ENCODE data around the gene GLOD4.

Gene GLOD4

DNA sequence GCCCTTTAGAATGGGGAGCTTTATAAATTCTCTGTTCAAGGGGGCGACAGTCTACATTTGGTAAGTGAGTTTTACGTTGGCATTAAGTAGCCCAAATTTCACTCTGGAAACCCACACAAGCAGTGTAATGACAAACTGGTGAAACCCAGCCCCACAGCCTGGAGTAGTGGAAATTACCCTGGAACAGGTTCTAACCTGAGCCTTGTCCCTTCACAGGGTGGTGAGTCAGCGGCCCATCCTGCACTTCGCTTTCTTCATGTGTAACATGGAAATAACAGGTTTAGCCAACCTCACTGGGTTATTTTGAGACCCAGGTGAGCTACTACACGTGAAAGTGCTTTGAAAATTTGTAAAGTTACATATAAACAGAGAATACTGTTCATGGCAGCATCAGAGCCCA lies 53.2 kb downstream of the GLOD4 start:
- TF ChIP-seq POLR2AphosphoS5 (IDR thresholded peaks at IDR 0.05; ENCODE audit: low read depth, low read length) (no peak), SIN3A (IDR thresholded peaks at IDR 0.05; ENCODE audit: borderline replicate concordance, insufficient read depth, low read length) (no peak), FOXP2 (optimal IDR thresholded peaks at IDR 0.05; ENCODE audit: borderline replicate concordance, extremely low read depth, extremely low read length, insufficient read depth) (no peak), TAF1 (IDR thresholded peaks at IDR 0.05; ENCODE audit: borderline replicate concordance, insufficient read depth, low read length) (no peak)
- TF ChIP-seq, protein P1, sequence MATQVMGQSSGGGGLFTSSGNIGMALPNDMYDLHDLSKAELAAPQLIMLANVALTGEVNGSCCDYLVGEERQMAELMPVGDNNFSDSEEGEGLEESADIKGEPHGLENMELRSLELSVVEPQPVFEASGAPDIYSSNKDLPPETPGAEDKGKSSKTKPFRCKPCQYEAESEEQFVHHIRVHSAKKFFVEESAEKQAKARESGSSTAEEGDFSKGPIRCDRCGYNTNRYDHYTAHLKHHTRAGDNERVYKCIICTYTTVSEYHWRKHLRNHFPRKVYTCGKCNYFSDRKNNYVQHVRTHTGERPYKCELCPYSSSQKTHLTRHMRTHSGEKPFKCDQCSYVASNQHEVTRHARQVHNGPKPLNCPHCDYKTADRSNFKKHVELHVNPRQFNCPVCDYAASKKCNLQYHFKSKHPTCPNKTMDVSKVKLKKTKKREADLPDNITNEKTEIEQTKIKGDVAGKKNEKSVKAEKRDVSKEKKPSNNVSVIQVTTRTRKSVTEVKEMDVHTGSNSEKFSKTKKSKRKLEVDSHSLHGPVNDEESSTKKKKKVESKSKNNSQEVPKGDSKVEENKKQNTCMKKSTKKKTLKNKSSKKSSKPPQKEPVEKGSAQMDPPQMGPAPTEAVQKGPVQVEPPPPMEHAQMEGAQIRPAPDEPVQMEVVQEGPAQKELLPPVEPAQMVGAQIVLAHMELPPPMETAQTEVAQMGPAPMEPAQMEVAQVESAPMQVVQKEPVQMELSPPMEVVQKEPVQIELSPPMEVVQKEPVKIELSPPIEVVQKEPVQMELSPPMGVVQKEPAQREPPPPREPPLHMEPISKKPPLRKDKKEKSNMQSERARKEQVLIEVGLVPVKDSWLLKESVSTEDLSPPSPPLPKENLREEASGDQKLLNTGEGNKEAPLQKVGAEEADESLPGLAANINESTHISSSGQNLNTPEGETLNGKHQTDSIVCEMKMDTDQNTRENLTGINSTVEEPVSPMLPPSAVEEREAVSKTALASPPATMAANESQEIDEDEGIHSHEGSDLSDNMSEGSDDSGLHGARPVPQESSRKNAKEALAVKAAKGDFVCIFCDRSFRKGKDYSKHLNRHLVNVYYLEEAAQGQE (IDR thresholded peaks at IDR 0.05; ENCODE audit: insufficient read depth in 1 of 2, low read depth in 2 of 2, low read length in 2 of 2): no peak

DNA sequence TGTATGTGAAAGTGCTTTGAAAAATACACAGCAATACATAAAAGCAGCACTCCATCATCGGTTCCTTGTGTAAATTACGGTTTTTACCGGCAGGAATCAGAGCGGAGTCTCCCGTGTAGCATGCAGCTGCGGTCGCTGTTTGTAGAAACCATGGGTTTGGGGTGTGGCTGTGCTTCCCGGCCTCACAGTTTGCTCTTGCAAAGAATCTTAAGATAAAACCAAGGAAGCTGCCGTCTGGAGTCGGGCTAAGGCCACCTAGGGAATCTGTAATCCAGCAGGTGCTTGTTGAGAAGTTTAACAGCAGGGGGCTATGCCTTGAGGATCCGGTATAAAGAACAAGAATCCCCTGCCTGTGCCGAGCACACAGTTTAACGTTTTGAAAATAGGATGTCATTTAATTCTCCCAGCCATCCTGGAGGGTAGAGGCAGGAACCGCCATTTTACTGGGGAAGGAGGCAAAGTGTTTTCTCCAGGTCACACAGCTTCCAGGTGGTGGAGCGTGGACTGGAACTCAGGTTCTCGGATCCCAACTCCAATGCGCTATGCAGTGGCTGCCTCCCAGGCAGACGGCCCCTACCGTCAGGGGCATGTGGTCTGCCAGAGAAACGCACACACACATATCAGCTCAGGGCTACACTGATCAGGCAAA lies 55.7 kb downstream of the GLOD4 start:
- TF ChIP-seq, protein P1 (IDR thresholded peaks at IDR 0.05; ENCODE audit: insufficient read depth in 1 of 2, low read depth in 2 of 2, low read length in 2 of 2): no peak
- TF ChIP-seq FOXP2 (optimal IDR thresholded peaks at IDR 0.05; ENCODE audit: borderline replicate concordance, extremely low read depth, extremely low read length, insufficient read depth) (no peak), POLR2AphosphoS5 (IDR thresholded peaks at IDR 0.05; ENCODE audit: low read depth, low read length) (no peak), SIN3A (IDR thresholded peaks at IDR 0.05; ENCODE audit: borderline replicate concordance, insufficient read depth, low read length) (no peak), TAF1 (IDR thresholded peaks at IDR 0.05; ENCODE audit: borderline replicate concordance, insufficient read depth, low read length) (no peak)

DNA sequence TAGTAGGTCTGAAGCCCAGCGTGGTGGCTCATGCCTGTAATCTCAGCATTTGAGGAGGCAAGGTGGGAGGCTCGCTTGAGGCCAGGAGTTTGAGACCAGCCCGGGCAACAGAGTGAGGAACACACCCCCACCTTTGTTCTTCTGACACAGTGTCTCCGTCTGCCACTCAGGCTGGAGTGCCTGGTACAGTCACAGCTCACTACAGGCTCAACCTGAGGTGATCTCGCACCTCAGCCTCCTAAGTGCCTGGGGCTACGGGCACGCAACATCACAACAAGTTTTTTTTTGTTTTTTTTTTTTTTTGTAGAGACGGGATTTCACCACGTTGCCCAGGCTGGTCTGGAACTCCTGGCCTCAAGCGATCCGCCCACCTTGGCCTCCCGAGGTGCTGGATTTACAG lies 56.3 kb downstream of the GLOD4 start:
- TF ChIP-seq, protein P1 (IDR thresholded peaks at IDR 0.05; ENCODE audit: insufficient read depth in 1 of 2, low read depth in 2 of 2, low read length in 2 of 2): no peak
- TF ChIP-seq SIN3A (IDR thresholded peaks at IDR 0.05; ENCODE audit: borderline replicate concordance, insufficient read depth, low read length): no peak
- TF ChIP-seq FOXP2 (optimal IDR thresholded peaks at IDR 0.05; ENCODE audit: borderline replicate concordance, extremely low read depth, extremely low read length, insufficient read depth): no peak
- no peak for TF ChIP-seq POLR2AphosphoS5 (IDR thresholded peaks at IDR 0.05; ENCODE audit: low read depth, low read length)
- TF ChIP-seq TAF1 (IDR thresholded peaks at IDR 0.05; ENCODE audit: borderline replicate concordance, insufficient read depth, low read length): no peak

DNA sequence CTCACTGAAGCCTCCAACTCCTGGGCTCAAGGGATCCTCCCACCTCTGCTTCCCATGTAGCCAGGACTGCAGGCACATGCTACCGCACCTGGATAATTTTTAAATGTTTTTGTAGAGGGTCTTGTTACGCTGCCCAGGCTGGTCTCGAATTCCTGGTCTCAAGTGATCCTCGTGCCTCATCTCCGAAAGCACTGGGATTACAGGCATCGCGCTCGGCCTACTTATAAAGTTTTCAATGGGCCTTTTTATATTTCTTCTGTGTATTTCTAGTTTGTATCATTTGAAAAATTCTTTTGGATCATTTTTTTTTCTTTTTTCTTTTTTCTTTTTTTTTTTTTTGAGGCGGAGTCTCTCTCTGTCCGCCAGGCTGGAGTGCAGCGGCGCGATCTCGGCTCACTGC lies 57.0 kb downstream of the GLOD4 start:
- TF ChIP-seq POLR2AphosphoS5 (IDR thresholded peaks at IDR 0.05; ENCODE audit: low read depth, low read length): no peak
- no peak for TF ChIP-seq SIN3A (IDR thresholded peaks at IDR 0.05; ENCODE audit: borderline replicate concordance, insufficient read depth, low read length)
- TF ChIP-seq TAF1 (IDR thresholded peaks at IDR 0.05; ENCODE audit: borderline replicate concordance, insufficient read depth, low read length): no peak
- no peak for TF ChIP-seq FOXP2 (optimal IDR thresholded peaks at IDR 0.05; ENCODE audit: borderline replicate concordance, extremely low read depth, extremely low read length, insufficient read depth)

DNA sequence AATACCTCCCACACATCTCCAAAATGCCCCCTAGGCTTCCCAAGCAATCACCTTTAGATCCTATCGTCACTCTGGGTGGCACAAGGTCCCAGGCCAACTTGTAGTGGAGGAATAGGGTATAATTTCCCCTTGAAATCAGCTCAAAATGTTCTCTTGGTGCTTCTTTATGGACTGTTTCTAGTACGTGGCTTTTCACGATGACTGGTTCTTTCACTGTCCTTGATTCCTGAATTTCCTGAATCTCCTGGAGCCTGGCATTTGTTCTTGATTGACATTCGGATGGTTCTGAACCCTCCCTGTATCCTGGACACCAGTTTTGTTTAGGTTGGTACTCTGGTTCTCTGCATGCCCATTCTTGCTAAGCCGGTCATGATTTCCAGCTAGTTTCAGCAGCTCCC lies 60.5 kb downstream of the GLOD4 start:
- TF ChIP-seq POLR2AphosphoS5 (IDR thresholded peaks at IDR 0.05; ENCODE audit: low read depth, low read length): no peak
- TF ChIP-seq, protein P1 (IDR thresholded peaks at IDR 0.05; ENCODE audit: insufficient read depth in 1 of 2, low read depth in 2 of 2, low read length in 2 of 2): no peak
- TF ChIP-seq SIN3A (IDR thresholded peaks at IDR 0.05; ENCODE audit: borderline replicate concordance, insufficient read depth, low read length): no peak
- no peak for TF ChIP-seq FOXP2 (optimal IDR thresholded peaks at IDR 0.05; ENCODE audit: borderline replicate concordance, extremely low read depth, extremely low read length, insufficient read depth)
- TF ChIP-seq TAF1 (IDR thresholded peaks at IDR 0.05; ENCODE audit: borderline replicate concordance, insufficient read depth, low read length): no peak
